Left ventricle myocardium inferior (tissue), 1 donor: Measurements from ENCODE around the gene KHNYN. TPM values are rescaled to one million over a fixed set of nuclear protein-coding genes. Genes with fewer than 3 reads are reported as not detected.

Experiments used
- DNase-seq: peaks from one replicate; pipeline ENCODE4 v3.0.0-alpha.2; 2020
- H3K27ac ChIP-seq: fragments of 200-600 bp; replicated peaks from 2 replicates; pipeline ENCODE4 v1.8.0; 2021
- H3K27me3 ChIP-seq: fragments of 200-600 bp; 2 replicates; pipeline ENCODE4 v1.8.0; 2021; ENCODE audit warnings: low read depth
- H3K36me3 ChIP-seq: fragments of 200-600 bp; 2 replicates; pipeline ENCODE4 v1.8.0; 2021
- H3K4me1 ChIP-seq: fragments of 200-600 bp; 2 replicates; pipeline ENCODE4 v1.8.0; 2021
- H3K4me3 ChIP-seq: fragments of 200-600 bp; 2 replicates; pipeline ENCODE4 v1.8.0; 2021; ENCODE audit warnings: mild to moderate bottlenecking, moderate library complexity
- H3K9me3 ChIP-seq: fragments of 200-600 bp; replicated peaks from 2 replicates; pipeline ENCODE4 v1.8.0; 2021
- intact Hi-C: fragments of 100-400 bp; cut with micrococcal nuclease; formaldehyde crosslinking; loops from one replicate; pipeline ENCODE4 v1.11.0; 2022
- total RNA-seq: library from RNA; stranded (reverse); fragmentation: NEBNext Ultra II Directional; extraction: Animal tissue kit (Norgen Biotek cat#: 25700); gene quantifications from one replicate; pipeline ENCODE4 v1.2.1, GENCODE V29; 2021
- TF ChIP-seq, protein P1 (sequence below): fragments of 200-600 bp; IDR thresholded peaks from 2 replicates; pipeline ENCODE4 v1.8.0; 2021; ENCODE audit warnings: antibody characterized with exemption, mild to moderate bottlenecking, borderline replicate concordance
- donor health status: DM: no; HTN: yes; CAD: no; lungs with severe emphysema.

KHNYN gene
- total RNA-seq, 1 donor from 2014 or later: 20.5 TPM

DNA sequence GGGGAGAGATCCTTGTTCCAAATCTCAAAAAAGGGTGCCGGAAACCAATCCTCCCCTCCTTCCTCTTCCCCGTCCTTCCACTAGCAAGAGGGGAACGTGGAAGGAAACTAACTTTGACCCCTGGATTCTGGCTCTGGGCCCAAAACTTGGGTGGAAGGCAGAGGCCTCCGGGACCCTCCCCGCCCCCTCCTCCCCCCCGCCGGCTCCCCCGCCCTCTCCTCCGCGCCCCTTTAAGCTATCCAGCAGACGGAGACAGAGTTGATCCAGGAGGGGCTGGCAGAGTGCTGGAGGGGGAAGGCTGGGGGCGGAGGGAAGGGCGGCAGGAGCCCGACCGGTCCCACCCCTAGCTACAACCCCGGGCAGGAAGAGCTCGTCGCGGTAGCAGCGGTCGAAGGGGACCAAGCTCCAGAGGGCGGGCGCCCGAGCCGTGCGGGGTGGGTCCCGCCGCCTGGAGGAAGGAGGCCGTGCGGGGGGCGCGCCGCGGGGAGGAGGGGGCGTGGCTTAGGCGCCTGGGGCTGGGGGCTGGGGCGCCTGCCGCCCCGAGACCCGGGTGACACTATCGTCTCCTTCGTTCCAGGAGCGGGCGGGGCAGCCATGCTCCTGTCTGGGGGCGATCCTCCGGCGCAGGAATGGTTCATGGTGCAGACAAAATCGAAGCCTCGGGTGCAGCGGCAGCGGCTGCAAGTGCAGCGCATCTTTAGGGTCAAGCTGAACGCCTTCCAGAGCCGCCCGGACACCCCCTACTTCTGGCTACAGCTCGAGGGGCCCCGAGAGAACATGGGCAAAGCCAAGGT, 30.9 kb upstream of the KHNYN start, which contains the start of gene NYNRIN:
Gene NYNRIN (plus strand): TSS at position 351 of the 794 bp plus-strand sequence. CDS start 244 bp downstream, at position 595.
- peak; percentile 78 for DNase-seq
- intact Hi-C loops: no loop called here
- TF ChIP-seq, protein P1, sequence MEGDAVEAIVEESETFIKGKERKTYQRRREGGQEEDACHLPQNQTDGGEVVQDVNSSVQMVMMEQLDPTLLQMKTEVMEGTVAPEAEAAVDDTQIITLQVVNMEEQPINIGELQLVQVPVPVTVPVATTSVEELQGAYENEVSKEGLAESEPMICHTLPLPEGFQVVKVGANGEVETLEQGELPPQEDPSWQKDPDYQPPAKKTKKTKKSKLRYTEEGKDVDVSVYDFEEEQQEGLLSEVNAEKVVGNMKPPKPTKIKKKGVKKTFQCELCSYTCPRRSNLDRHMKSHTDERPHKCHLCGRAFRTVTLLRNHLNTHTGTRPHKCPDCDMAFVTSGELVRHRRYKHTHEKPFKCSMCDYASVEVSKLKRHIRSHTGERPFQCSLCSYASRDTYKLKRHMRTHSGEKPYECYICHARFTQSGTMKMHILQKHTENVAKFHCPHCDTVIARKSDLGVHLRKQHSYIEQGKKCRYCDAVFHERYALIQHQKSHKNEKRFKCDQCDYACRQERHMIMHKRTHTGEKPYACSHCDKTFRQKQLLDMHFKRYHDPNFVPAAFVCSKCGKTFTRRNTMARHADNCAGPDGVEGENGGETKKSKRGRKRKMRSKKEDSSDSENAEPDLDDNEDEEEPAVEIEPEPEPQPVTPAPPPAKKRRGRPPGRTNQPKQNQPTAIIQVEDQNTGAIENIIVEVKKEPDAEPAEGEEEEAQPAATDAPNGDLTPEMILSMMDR: no peak
- Histone ChIP-seq H3K36me3 (no peaks in the 10 kb centered on the region), H3K4me3 (peak within 1 kb of the TSS; percentile 75), H3K27me3 (no peaks in the 10 kb centered on the region), H3K27ac (peak within 1 kb of the TSS; percentile 87), H3K4me1 (peaks cover 65% of the 10 kb centered on the region), H3K9me3 (no peaks in the 10 kb centered on the region)

DNA sequence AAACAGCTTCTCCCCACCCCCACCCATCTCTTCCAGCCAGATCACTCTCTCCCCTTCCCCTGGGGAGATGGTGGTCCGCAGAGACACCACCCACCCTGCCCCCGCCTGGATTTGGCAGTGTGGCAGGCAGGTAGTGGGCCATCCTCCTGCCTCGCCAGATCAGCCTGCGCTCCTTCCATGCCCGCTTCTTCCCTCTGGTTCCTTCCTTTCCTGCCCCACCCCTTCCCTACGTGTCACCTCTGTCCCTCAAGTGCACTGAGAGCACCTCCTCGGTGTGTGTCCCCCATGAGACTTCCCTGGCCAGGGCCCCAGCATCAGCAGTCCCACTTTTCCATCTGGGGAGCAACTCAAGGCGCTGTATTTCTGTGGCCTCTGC, 30.3 kb upstream of the KHNYN start:
- H3K36me3 ChIP-seq: no peaks in the 10 kb centered on the region
- peak overlapping the region; percentile 75 for H3K4me3 ChIP-seq
- H3K27ac ChIP-seq: peak overlapping the region; percentile 87
- H3K27me3 ChIP-seq: no peaks in the 10 kb centered on the region
- H3K9me3 ChIP-seq: no peaks in the 10 kb centered on the region
- intact Hi-C loops: no loop called here
- no peak for DNase-seq
- TF ChIP-seq, protein P1: no peak
- peaks cover 71% of the 10 kb centered on the region for H3K4me1 ChIP-seq

DNA sequence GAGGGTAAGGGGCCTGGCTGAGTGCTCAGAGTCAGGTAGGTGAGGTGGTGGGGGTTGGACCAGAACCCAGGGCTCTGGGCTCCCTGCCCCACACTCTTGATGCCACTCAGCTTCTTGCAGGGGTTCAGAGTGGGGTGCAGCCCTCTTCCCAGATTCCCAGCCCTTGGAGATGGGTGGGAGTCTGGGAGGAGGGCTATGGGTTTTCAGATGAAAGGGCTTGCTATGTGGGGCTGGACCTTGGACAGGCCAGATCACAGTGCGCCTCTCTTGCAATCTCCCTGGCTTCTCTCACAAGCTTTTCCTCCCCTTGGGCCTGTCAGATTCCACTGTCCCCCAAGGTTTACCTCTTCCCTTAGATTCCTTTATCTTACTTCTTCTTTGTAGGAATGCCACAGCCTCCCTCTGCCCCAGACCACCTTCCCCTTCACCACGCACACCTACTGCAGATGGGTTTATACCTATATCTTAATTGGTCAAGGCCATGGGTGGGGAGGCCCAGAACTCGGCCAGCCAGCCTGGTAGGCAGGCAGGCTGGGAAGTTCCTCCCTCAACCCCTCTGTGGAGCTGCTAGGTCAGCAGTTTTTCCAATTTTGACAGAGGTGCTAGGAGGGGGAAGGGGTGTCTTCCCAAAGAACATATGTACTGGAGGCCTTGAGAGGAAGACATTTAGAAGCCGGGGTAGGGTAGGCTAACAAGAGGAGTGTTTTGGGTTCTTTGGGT, 29.6 kb upstream of the KHNYN start:
- Histone ChIP-seq H3K4me1 (peaks cover 75% of the 10 kb centered on the region), H3K27ac (peak overlapping the region; percentile 87)
- intact Hi-C loops: no loop called here

DNA sequence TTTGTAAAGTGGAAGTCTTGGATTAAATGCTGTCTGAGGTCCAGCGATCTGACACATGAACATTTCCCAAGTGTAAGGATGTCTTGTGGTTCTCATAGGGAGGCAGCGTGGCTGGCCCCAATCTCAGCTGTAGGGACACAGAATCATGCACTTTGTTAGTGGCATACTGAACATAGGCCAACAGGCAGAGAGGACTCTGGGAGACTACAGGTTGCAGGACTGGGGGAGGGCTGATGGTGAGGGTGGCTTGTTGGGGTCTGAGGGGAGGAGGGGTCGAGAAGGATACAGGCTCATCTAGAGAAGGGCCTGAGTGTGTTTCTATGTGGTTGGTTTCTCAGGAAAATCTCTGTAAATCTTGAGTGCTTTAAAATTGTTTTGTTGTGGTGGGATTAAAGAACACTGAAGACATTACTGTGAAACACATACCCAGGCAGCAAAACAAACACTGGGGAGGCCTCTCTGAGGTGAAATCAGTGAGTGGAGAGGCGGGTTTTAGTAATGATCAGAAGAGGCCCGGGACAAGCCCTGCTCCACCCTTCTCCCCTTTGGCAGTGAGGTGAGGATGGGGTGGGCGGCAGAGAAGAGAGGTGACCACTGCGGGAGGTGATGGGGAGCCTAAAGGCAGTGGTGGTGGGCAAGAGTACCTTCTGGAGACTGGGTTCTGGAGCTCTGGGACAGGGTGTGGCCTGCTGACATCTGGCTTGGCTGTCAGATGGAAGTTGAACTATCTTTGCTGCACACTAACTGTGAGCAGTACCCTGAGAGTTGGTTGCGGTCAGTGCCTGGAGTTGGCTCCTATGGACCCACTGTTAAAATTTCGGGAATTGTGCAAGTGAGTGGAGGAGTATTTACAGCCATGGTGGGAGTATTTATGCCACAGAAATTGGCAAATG, 27.7 kb upstream of the KHNYN start:
- Histone ChIP-seq H3K4me3 (peak overlapping the region; percentile 75), H3K27me3 (no peaks in the 10 kb centered on the region), H3K36me3 (no peaks in the 10 kb centered on the region), H3K9me3 (no peaks in the 10 kb centered on the region), H3K27ac (peak overlapping the region; percentile 87), H3K4me1 (peaks cover 79% of the 10 kb centered on the region)
- TF ChIP-seq, protein P1: no peak
- intact Hi-C loops: no loop called here
- DNase-seq: no peak

More for the DNA sequence above, 29.6 kb upstream of the KHNYN start:
- Histone ChIP-seq H3K9me3 (no peaks in the 10 kb centered on the region), H3K27me3 (no peaks in the 10 kb centered on the region), H3K4me3 (peak overlapping the region; percentile 75), H3K36me3 (no peaks in the 10 kb centered on the region)
- TF ChIP-seq, protein P1: no peak
- no peak for DNase-seq
